WTC11 (cell line): ENCODE results near the gene PTPN2.

Source experiments
- ESRRA ChIP-seq: sonication (generic); formaldehyde crosslinking; IDR thresholded peaks from 2 replicates; pipeline ENCODE4 v1.8.1; 2022; ENCODE audit warnings: mild to moderate bottlenecking, missing genetic modification reagents, borderline replicate concordance
- GABPB1 ChIP-seq: sonication (generic); formaldehyde crosslinking; IDR thresholded peaks from 2 replicates; pipeline ENCODE4 v1.8.1; 2023; ENCODE audit warnings: mild to moderate bottlenecking, missing genetic modification reagents
- TF ChIP-seq, protein P1 (sequence below): fragments of 200-600 bp; IDR thresholded peaks from 2 replicates; pipeline ENCODE4 v1.8.0; 2022; ENCODE audit warnings: antibody characterized with exemption
- TF ChIP-seq, protein P2 (sequence below): sonication (generic); formaldehyde crosslinking; IDR thresholded peaks from 2 replicates; pipeline ENCODE4 v1.8.1; 2022; ENCODE audit warnings: low read depth, mild to moderate bottlenecking, moderate library complexity, missing genetic modification reagents, borderline replicate concordance

DNA sequence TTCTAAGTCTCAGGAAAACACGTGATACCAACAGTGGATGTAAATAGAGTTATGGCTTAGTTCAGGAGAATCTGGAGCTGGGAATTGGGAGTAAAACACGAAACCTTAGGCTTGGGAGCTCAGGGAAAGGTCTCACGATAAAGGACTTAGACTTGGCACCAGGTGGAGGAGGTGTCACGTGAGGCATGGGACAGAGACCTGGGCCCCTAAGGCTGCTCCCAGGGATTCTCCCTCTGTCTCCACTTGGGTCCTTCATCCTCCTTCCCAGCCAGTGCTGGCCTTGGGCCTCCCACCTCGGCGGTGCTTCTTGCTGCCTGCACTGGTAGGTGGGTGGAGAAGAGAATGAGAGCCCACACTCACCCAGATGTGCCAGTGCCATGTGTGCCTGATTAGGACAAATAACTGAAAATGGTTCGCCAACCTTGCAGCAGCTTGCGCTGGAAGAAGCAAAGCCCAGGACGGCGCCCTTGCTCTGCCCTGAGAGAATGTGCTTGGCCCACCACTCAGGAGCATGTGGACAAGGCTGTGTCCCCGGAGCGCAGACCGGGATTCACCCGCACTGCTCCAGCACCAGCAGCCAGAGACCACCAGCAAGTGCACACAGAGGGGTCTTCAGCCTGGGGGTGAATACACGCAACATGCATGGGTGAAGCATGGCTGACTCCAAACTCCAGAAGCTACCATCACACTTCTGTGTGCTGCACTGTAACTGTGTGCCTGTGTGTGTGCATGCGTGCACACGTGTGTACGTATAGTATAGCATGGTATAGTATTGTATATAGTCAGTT is 133.1 kb downstream of the PTPN2 start:
- TF ChIP-seq ESRRA (CRISPR knock-in tag) = no peak
- no peak for TF ChIP-seq GABPB1 (CRISPR knock-in tag)
- TF ChIP-seq, protein P1, sequence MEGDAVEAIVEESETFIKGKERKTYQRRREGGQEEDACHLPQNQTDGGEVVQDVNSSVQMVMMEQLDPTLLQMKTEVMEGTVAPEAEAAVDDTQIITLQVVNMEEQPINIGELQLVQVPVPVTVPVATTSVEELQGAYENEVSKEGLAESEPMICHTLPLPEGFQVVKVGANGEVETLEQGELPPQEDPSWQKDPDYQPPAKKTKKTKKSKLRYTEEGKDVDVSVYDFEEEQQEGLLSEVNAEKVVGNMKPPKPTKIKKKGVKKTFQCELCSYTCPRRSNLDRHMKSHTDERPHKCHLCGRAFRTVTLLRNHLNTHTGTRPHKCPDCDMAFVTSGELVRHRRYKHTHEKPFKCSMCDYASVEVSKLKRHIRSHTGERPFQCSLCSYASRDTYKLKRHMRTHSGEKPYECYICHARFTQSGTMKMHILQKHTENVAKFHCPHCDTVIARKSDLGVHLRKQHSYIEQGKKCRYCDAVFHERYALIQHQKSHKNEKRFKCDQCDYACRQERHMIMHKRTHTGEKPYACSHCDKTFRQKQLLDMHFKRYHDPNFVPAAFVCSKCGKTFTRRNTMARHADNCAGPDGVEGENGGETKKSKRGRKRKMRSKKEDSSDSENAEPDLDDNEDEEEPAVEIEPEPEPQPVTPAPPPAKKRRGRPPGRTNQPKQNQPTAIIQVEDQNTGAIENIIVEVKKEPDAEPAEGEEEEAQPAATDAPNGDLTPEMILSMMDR = no peak
- TF ChIP-seq, protein P2, sequence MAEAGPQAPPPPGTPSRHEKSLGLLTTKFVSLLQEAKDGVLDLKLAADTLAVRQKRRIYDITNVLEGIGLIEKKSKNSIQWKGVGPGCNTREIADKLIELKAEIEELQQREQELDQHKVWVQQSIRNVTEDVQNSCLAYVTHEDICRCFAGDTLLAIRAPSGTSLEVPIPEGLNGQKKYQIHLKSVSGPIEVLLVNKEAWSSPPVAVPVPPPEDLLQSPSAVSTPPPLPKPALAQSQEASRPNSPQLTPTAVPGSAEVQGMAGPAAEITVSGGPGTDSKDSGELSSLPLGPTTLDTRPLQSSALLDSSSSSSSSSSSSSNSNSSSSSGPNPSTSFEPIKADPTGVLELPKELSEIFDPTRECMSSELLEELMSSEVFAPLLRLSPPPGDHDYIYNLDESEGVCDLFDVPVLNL (CRISPR knock-in tag) = no peak
